GM10847 (cell line): Measurements from ENCODE around the gene TMEM240.

Experiments
- POLR2A ChIP-seq: IDR thresholded peaks from 2 replicates; pipeline ENCODE4 v1.6.1; 2011; ENCODE audit not compliant: insufficient read length; ENCODE audit errors: extremely low read depth

The TMEM240 gene

DNA sequence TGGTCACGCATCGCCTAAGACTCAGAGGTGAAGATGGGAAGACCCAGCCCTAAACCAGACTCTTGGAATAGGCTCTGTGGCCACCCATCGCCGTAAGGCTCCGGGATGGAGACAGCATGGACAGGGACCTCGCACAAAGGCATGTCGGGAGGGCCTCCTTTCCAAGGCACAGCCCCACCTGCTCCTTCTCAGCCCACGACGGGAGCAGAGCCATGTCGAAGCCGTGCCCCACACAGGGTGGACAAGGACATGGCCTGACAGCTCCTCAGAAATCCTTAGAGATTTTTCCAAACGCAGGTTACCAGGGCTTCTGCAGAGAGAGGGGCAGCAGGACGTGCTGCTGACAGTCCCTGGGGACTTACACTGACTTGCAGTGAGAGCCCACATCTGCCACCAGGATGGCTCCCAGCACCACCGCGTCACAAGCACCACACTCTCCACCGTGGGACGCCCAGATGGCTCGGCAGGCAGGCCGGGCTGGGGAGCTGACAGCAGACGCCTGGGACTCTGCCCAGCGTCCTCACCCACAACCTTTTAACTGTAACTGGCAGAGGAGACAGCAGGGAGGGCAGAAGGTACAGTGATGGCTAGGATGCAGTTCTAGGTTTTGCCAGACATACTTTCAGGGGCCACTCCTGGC is 22.3 kb upstream of the TMEM240 start:
- TF ChIP-seq POLR2A = no peak

DNA sequence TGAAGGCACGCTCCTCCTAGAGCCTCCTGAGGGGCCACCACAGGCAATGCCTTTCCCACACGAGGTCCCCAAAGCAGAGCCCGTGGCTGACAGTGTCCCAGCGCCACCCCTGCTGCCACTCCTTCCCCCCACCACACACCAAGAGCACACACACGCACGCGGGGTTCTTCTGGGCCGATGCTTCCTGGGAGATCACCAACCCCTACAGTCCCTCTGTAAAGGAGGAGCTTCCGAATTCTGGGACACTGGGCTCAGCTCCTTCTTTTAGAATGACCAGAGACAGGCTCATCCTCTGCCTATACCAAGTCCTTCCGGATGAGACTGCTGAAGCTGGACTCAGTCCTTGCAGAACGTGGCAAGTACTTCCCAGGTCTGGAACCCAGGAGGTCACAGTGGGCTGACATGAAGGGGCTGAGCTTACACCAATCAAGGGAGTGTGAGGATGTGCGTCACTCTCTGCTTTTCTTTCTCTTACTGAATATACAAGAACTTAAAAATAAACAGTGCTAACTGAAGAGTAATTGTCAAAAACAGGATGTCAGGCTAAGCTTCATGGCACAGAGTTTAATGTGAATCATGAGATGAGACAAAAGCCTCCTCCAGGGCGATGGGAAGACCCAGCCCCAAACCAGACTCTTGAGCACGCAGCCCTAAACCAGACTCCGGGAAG is 21.5 kb upstream of the TMEM240 start:
- no peak for TF ChIP-seq POLR2A

DNA sequence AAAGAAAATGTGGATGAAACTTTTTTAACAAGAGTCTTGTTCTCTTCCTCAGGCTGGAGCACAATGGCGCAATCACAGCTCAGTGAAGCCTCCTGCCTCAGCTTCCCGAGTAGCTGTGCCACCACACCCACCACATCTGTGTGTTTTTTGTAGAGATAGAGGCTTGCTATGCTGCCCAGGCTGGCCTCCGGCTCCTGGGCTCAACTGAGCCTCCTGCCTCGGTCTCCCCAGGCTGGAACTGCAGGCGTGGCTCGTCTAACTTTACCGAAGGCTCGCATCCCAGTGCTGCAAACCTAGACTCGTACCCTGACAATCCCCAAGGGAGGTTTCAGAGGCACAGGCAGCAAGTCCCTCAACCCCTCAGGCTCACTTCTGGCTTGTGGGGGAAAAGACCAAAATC is 19.8 kb upstream of the TMEM240 start:
- TF ChIP-seq POLR2A = no peak

DNA sequence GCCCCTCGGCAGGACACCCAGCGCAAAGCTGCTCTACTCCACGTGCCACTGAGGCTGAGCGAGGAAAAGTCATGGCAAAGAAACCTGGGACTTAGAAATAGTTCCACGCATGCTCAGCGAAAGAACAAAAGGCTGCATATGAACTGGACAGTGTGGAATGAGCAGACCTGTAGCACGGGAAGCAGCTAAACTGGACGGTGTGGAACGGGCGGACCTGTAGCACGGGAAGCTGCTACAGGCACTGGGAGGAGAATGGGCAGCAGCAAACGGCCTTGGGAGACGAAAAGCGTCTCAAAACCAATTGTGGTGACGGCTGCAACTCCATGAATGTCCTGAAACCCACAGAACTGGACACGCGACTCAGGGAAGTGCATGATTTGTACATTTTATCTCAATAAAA is 18.6 kb upstream of the TMEM240 start:
- no peak for TF ChIP-seq POLR2A

DNA sequence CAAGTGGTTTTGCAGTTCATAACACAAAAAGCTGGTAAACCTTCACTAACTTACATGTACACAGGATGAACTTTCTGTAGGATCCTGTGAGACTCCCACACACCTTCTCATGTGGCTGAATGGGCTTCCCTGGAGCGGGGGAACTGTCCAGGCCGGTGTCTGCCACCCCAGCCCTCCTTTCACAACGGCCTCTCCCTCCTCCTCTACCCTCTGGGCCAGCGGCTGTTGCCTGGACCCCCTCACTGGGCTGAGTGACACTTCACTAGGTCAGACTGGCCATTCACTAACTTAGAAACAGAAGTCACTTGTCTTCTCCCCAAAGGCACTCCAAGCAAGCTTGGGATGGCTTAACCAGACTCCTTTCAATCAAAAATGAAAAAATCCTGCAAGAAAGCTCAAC is 18.2 kb upstream of the TMEM240 start:
- TF ChIP-seq POLR2A = no peak

DNA sequence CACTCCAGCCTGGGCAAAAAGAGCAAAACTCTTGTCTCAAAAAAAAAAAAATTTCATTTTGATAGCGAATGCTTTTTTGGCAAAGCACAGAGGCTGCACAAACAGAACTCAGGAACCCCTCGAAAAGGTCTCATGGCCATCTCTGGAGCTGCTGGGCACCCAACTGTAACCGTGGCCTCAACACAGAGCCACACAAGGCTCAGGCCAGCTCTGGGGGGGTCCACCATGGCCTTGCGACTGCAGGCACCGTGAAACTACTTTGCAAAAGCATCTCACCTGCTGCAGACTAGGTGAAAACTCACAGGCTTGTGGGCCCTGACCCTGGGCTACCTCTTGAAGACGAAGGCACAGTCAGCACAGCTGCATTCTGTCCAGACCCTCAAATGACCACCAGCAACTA is 16.1 kb upstream of the TMEM240 start:
- no peak for TF ChIP-seq POLR2A

DNA sequence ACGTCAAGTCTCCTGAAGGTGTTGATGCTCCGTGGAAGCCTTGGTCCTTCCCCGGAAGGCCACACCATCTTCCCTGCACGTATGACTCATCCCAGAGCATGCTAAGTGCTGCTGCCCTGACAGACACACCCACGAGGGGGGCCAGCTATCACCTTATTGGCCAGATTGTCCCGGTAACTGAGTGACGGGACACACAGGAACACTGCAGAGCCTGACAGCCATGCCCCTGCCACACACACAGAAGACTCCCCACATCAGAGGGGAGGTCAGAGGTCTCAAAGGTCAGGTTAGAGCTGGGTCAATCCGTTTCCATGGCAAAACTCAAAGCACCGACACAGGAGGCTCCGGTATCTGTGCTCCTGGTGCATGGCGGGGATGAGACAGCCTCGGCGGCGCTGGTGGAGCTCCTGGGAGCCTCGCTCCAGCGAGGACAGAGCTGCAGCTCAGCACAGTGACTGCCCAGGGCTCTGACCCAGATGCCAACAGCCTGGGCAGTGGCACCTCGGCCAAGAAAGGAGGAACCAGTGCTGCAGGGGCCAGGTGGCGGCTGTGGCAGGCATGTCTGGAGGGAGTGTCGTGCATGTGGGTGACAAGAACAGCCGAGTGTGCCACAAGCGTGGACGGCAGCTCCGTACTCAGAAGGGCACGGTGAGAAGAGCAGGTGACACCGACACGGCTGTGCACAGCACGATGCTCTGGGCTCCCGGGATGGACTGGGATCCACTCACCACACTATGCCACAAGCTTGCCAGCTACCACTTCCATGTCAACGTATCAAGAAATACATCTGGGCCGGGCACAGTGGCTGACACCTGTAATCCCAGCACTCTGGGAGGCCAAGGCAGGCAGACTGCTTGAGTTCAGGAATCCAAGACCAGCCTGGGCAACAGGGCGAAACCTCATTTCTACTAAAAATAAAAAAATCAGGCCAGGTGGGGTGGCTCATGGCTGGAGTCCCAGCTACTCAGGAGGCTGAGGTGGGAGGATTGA is 14.8 kb upstream of the TMEM240 start:
- no peak for TF ChIP-seq POLR2A

DNA sequence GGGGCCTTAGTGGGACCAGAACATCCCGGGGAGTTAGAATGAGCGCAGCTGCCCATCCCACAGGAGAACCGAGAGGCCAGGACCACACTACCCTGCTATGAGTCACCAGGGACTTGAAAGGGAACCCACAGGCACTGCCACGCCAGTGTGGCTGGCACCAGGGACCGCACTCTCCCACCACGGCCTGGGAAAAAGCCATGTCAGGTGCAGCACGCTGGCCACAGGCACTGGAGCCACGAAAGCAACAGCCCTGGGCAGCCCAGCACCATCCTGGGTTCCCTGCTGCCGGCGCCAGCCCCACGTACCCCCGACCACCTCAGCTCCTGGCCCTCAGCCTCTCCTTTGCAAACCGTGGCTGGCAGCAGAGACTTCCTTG is 14.1 kb upstream of the TMEM240 start:
- TF ChIP-seq POLR2A = no peak

DNA sequence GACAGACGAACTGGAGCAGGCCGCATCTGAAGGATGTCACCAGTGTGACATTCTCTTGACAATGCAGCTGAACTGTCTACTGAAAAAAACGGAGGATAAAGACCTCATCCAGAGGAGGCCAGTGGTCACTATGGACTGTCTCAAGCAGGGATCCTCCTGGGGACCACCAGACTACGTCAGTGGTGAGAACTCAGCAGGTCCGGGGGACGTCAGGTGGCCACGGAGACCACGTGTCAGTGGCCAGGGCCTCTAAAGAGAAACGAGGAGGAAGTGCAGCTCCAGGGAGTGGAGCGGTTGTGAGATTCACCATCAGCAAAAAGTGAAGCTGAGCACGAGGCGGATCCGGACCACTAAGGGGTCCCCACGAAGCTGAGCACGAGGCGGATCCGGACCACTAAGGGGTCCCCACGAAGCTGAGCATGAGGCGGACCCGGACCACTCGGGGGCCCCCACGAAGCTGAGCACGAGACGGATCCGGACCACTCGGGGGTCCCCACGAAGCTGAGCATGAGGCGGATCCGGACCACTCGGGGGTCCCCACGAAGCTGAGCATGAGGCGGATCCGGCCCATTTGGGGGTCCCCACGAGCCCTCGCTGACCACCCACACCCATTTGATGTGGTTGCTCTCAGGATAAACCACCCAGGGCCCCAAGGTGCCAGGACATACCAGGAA is 13.5 kb upstream of the TMEM240 start:
- no peak for TF ChIP-seq POLR2A

DNA sequence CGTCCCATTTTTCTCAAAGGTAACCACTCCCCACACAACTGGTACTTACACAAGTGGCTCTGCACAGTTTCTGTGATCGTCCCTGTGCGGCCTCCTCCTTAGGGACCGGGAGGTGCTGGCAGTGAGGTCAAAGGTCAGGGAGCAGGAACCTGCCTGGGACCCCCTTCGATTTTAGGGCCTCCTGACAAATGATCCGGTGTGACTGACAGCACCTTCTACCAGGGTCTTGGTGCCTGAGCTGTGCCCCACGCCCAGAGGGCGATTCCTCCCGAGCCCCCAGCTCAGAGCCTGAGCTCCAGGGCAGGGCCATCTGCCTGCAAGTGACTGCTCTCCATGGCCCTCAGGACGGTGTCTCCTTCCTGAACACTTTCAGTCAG is 11.8 kb upstream of the TMEM240 start:
- no peak for TF ChIP-seq POLR2A

DNA sequence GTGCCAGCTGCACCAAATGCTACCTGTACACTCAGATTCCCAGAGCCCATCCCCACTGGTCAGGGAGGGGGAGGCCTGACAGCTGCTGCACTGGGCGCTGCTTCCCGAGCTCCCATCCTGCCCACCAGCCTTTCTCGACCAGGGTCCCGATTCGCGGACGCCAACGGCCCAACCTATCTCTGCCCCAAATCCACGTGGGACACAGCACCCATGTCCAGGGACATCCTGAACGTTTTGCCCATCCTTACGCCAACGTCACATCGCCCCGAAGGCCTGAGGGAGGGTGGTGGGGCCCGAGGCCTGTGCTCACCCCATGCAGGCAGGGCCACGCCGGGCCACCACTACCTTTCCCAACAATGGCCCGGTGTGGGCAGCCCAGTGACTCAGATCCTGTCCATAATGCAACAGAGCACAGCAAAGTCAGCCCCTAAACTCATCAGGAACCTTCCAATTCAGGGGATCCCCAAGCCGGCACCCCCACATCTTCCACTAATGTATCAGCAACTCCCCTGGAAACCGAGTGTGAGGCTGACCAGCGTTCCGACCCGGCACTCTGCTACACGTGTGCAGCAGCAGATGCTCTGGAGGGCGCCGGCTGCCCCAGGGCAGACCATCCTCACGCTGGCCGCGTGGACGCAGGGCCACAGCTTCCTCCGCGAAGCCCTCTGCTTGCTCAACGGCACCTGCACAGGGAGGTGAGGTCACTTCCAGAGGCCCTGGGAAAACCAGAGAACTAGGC is 11.3 kb upstream of the TMEM240 start:
- TF ChIP-seq POLR2A = no peak

DNA sequence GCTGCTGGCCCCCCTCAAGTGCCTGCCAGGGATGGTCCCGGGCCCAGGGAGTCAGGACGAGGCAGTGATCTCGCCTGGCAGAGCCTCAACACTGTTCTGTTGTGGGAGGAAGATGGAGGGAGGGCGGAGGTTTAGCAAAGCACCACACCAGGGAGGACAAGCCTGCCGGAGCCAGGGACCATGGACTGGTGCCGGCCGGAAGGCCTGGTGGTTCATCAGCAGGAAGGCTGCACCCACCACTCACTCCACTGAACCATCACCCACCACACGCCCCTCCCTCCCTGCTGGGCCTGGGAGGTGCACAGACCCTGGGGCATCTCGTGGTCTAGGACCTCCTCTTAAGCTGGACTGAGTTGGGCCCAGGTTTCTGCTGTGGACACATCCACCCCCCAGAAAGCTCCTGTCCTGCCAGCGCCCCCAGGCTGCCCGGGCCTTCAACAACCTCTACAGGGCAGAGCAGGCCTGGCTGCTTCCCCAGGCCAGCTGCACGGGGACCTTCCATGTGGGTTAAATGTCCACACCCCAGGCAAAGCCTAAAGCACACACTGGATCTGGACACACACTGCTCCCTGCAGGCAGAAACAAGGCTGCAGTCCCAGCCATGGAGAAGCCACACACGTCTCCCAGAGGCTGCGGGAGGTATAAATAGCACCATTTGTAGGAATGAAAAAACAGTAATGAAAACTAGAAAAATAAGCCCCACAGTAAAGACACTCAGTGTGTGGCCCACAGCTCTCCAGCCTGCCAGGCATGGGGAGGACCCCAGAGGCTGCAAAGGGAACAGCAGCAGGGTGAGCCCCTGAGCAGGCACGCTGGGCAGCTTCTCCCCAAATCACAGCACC is 10.4 kb upstream of the TMEM240 start:
- no peak for TF ChIP-seq POLR2A

DNA sequence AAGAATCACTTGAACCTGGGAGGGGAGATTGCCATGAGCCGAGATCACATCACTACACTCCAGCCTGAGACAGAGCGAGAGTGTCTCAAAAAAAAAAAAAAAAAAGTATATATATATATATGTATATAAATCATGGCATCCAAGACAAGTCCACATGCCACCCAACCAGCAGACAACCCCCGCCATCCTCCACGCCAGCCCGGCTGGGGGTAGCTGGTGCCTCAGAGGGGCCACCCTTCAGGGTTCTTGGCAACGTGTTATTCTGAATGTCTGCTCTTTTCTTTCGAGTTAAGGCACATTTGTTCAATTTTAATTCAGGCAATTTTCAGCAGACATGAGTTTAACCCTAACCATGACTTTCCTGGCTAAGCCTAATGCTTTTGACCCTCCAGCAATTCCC is 9.7 kb upstream of the TMEM240 start:
- TF ChIP-seq POLR2A = no peak

DNA sequence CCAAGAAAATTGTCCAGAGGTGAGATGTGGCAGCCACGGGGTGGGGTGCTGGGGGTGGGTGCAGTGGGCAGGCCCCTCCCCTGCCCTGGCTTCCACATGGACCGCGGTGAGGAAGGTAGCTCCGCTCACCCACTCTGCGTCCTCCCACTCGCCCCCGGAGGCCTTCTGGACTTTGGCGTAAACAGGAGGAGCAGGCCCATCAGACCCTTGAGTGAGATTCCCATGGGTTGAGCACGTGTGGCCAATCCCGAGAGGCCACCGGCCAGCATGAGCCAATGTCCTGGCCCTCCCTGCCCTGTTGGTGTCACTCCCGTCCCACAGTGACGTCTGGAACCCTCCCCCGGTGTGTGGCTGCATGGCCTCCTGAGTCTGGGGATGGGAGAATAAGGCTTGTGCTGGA is 8.2 kb upstream of the TMEM240 start:
- TF ChIP-seq POLR2A = no peak
